Suprapubic skin (tissue), 3 donors: ENCODE data around the gene KCNIP3.

ENCODE experiments used
- EP300 ChIP-seq: sonication (generic); formaldehyde crosslinking; IDR thresholded peaks from one replicate; pipeline ENCODE4 v1.6.1; 2017; ENCODE audit warnings: antibody characterized with exemption
- POLR2A ChIP-seq, 2 donors: fragments of 450-650 bp; IDR thresholded peaks; one replicate each; pipeline ENCODE4 v1.6.1; 2017; ENCODE audit warnings: antibody characterized with exemption in 2 of 2, mild to moderate bottlenecking in 2 of 2, moderate library complexity in 2 of 2
- TF ChIP-seq, protein P1 (sequence below), 2 donors: fragments of 200-600 bp in 1 of 2; fragments of 450-650 bp in 1 of 2; sonication (generic) in 1 of 2; IDR thresholded peaks; one replicate each; pipeline ENCODE4 v1.5.1; 2016 to 2019; ENCODE audit warnings: antibody characterized with exemption in 2 of 2, mild to moderate bottlenecking in 1 of 2, moderate library complexity in 1 of 2

GRCh38 chr2:95276244-95276887 is 20.8 kb upstream of the KCNIP3 start:
- TF ChIP-seq, protein P1, sequence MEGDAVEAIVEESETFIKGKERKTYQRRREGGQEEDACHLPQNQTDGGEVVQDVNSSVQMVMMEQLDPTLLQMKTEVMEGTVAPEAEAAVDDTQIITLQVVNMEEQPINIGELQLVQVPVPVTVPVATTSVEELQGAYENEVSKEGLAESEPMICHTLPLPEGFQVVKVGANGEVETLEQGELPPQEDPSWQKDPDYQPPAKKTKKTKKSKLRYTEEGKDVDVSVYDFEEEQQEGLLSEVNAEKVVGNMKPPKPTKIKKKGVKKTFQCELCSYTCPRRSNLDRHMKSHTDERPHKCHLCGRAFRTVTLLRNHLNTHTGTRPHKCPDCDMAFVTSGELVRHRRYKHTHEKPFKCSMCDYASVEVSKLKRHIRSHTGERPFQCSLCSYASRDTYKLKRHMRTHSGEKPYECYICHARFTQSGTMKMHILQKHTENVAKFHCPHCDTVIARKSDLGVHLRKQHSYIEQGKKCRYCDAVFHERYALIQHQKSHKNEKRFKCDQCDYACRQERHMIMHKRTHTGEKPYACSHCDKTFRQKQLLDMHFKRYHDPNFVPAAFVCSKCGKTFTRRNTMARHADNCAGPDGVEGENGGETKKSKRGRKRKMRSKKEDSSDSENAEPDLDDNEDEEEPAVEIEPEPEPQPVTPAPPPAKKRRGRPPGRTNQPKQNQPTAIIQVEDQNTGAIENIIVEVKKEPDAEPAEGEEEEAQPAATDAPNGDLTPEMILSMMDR (IDR thresholded peaks at IDR 0.05): no peak
- TF ChIP-seq POLR2A (IDR thresholded peaks at IDR 0.05) (no peak), EP300 (no peak)
